Measurements from ENCODE around the gene MAJIN. TPM values are rescaled to one million over a fixed set of nuclear protein-coding genes. Genes with fewer than 3 reads are reported as not detected.

The MAJIN gene
- polyA plus RNA-seq, 1 of the 3 experiments (the other 2 are of a cell fraction) = not detected

DNA sequence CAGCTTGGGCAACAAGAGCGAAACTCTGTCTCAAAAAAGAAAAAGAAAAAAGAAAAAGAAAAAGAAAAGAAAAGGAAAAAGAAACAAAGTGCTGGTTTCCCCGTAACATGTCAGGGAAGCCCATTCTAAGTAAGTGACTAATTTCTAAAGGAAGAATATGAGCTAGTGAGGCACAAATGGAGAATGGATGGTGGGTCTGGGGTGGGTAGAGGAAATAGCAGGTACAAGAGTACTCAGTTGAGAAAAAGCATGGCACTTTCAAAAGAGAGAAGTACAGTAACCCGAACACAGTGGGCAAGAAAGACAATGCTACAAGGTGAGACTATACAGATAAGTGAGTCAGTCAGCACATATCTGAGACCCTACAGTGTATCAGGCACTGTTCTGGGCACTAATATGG lies 4.5 kb downstream of the MAJIN start:
- TF ChIP-seq SMC3 (IDR thresholded peaks at IDR 0.05; ENCODE audit: low read depth, low read length) = no peak
- TF ChIP-seq MXI1 (IDR thresholded peaks at IDR 0.05; ENCODE audit: low read depth, low read length) = no peak
- TF ChIP-seq POLR2AphosphoS5 (IDR thresholded peaks at IDR 0.05; ENCODE audit: low read depth, low read length) = no peak
- no peak for TF ChIP-seq RAD21 (IDR thresholded peaks at IDR 0.05; ENCODE audit: low read length)
- TF ChIP-seq, protein P1, sequence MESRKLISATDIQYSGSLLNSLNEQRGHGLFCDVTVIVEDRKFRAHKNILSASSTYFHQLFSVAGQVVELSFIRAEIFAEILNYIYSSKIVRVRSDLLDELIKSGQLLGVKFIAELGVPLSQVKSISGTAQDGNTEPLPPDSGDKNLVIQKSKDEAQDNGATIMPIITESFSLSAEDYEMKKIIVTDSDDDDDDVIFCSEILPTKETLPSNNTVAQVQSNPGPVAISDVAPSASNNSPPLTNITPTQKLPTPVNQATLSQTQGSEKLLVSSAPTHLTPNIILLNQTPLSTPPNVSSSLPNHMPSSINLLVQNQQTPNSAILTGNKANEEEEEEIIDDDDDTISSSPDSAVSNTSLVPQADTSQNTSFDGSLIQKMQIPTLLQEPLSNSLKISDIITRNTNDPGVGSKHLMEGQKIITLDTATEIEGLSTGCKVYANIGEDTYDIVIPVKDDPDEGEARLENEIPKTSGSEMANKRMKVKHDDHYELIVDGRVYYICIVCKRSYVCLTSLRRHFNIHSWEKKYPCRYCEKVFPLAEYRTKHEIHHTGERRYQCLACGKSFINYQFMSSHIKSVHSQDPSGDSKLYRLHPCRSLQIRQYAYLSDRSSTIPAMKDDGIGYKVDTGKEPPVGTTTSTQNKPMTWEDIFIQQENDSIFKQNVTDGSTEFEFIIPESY (IDR thresholded peaks at IDR 0.05; ENCODE audit: borderline replicate concordance, low read depth) = no peak
- no peak for TF ChIP-seq GATA2 (CRISPR knock-in tag; IDR thresholded peaks at IDR 0.05)
- no peak for TF ChIP-seq PBX3 (IDR thresholded peaks at IDR 0.05)
- no peak for TF ChIP-seq MAX (IDR thresholded peaks at IDR 0.05; ENCODE audit: low read depth)
- TF ChIP-seq JUND (IDR thresholded peaks at IDR 0.05) = no peak
- no peak for TF ChIP-seq GABPA (IDR thresholded peaks at IDR 0.05; ENCODE audit: low read depth)
- TF ChIP-seq, protein P2, sequence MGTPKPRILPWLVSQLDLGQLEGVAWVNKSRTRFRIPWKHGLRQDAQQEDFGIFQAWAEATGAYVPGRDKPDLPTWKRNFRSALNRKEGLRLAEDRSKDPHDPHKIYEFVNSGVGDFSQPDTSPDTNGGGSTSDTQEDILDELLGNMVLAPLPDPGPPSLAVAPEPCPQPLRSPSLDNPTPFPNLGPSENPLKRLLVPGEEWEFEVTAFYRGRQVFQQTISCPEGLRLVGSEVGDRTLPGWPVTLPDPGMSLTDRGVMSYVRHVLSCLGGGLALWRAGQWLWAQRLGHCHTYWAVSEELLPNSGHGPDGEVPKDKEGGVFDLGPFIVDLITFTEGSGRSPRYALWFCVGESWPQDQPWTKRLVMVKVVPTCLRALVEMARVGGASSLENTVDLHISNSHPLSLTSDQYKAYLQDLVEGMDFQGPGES (IDR thresholded peaks at IDR 0.05; ENCODE audit: low read depth, low read length) = no peak
- TF ChIP-seq MEF2A (IDR thresholded peaks at IDR 0.05; ENCODE audit: borderline replicate concordance, low read depth) = no peak
- TF ChIP-seq SIN3A (IDR thresholded peaks at IDR 0.05; ENCODE audit: borderline replicate concordance, low read depth, low read length) = no peak
- TF ChIP-seq FOXJ3 (CRISPR knock-in tag; IDR thresholded peaks at IDR 0.05) = no peak
- TF ChIP-seq EP300 (IDR thresholded peaks at IDR 0.05; ENCODE audit: borderline replicate concordance in 1 of 2, low read depth in 1 of 2, low read length in 1 of 2) = no peak
- no peak for TF ChIP-seq RFX5 (IDR thresholded peaks at IDR 0.05; ENCODE audit: low read length)
- no peaks in the 10 kb centered on the region for H3K79me2 ChIP-seq (ENCODE audit: insufficient read depth)
- DNase-seq = no peak
- no peak overlapping the region for H3K4me2 ChIP-seq
- H3F3A ChIP-seq (replicated peaks; ENCODE audit: insufficient read depth) = peaks cover 6% of the 10 kb centered on the region
- WGBS (ENCODE audit: low lambda C conversion rate) = 93% methylated on average over 3 of the region's 3 CpGs
- H3K4me3 ChIP-seq (ENCODE audit: low read depth in 2 of 2, low read length in 1 of 2) = no peak overlapping the region
- no peaks in the 10 kb centered on the region for H3K4me1 ChIP-seq (ENCODE audit: control insufficient read depth in 1 of 2, insufficient read depth in 2 of 2, low read depth in 1 of 2, low read length in 1 of 2)
- no peak overlapping the region for H2AFZ ChIP-seq (ENCODE audit: low read depth)
- POLR2A ChIA-PET = no interaction called here
- no peaks in the 10 kb centered on the region for H3K27me3 ChIP-seq (ENCODE audit: insufficient read depth)
- H3K9me3 ChIP-seq = no peaks in the 10 kb centered on the region
- no peaks in the 10 kb centered on the region for H3K36me3 ChIP-seq (replicated peaks in 1 of 2; ENCODE audit: control insufficient read depth in 1 of 2, insufficient read depth in 2 of 2, low read length in 1 of 2)
- H3K9me2 ChIP-seq = no peaks in the 10 kb centered on the region
- no peak overlapping the region for H3K27ac ChIP-seq (ENCODE audit: low read depth in 2 of 2, low read length in 1 of 2)
- no peak overlapping the region for H3K9ac ChIP-seq
- CTCF ChIA-PET = no interaction called here
- no peaks in the 10 kb centered on the region for H4K20me1 ChIP-seq (ENCODE audit: insufficient read depth)

Data from SK-N-SH (cell line).